HL-60 (cell line): ENCODE measurements around the gene TSPAN17.

ENCODE experiments used
- GABPA ChIP-seq: IDR thresholded peaks from 2 replicates; pipeline ENCODE4 v1.6.1; 2012; ENCODE audit warnings: low read depth
- POLR2AphosphoS5 ChIP-seq: IDR thresholded peaks from 2 replicates; pipeline ENCODE4 v1.6.1; 2012; ENCODE audit warnings: low read depth
- SPI1 ChIP-seq: IDR thresholded peaks from 2 replicates; pipeline ENCODE4 v1.6.1; 2012; ENCODE audit warnings: low read depth, mild to moderate bottlenecking, borderline replicate concordance
- TF ChIP-seq, protein P1 (sequence below): IDR thresholded peaks from one replicate; pipeline ENCODE4 v1.5.1; 2011; ENCODE audit warnings: low read length, control low read depth, inconsistent platforms; ENCODE audit not compliant: insufficient read depth
- TF ChIP-seq, protein P2 (sequence below): IDR thresholded peaks from 2 replicates; pipeline ENCODE4 v1.6.1; 2012; ENCODE audit warnings: low read depth; ENCODE audit not compliant: insufficient replicate concordance

DNA sequence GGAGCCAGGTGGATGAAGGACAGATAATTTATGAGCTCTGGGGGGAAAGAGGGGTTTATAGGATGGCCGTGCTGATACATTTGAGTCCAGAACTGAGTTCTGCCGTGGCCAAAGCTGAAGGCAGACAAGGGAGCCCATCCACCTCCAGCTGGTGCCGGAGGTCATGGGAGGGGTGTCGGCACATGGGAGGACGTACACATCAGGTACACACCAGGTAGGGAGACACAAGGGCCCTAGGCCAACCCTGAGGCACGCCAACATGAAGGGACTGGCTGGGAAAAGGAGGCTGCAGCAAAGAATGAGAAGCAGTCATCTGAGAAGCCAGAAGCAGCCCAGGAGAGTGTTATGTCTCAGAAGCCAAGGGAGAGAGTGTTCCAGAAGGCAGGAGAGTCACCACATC is 35.3 kb upstream of the TSPAN17 start:
- TF ChIP-seq POLR2AphosphoS5 (no peak), GABPA (no peak), SPI1 (no peak)
- TF ChIP-seq, protein P1, sequence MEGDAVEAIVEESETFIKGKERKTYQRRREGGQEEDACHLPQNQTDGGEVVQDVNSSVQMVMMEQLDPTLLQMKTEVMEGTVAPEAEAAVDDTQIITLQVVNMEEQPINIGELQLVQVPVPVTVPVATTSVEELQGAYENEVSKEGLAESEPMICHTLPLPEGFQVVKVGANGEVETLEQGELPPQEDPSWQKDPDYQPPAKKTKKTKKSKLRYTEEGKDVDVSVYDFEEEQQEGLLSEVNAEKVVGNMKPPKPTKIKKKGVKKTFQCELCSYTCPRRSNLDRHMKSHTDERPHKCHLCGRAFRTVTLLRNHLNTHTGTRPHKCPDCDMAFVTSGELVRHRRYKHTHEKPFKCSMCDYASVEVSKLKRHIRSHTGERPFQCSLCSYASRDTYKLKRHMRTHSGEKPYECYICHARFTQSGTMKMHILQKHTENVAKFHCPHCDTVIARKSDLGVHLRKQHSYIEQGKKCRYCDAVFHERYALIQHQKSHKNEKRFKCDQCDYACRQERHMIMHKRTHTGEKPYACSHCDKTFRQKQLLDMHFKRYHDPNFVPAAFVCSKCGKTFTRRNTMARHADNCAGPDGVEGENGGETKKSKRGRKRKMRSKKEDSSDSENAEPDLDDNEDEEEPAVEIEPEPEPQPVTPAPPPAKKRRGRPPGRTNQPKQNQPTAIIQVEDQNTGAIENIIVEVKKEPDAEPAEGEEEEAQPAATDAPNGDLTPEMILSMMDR, result no peak
- TF ChIP-seq, protein P2, sequence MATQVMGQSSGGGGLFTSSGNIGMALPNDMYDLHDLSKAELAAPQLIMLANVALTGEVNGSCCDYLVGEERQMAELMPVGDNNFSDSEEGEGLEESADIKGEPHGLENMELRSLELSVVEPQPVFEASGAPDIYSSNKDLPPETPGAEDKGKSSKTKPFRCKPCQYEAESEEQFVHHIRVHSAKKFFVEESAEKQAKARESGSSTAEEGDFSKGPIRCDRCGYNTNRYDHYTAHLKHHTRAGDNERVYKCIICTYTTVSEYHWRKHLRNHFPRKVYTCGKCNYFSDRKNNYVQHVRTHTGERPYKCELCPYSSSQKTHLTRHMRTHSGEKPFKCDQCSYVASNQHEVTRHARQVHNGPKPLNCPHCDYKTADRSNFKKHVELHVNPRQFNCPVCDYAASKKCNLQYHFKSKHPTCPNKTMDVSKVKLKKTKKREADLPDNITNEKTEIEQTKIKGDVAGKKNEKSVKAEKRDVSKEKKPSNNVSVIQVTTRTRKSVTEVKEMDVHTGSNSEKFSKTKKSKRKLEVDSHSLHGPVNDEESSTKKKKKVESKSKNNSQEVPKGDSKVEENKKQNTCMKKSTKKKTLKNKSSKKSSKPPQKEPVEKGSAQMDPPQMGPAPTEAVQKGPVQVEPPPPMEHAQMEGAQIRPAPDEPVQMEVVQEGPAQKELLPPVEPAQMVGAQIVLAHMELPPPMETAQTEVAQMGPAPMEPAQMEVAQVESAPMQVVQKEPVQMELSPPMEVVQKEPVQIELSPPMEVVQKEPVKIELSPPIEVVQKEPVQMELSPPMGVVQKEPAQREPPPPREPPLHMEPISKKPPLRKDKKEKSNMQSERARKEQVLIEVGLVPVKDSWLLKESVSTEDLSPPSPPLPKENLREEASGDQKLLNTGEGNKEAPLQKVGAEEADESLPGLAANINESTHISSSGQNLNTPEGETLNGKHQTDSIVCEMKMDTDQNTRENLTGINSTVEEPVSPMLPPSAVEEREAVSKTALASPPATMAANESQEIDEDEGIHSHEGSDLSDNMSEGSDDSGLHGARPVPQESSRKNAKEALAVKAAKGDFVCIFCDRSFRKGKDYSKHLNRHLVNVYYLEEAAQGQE, result no peak
